Prostate gland (tissue), 2 donors: ENCODE results near the gene PBX3.

Source experiments
- CTCF ChIP-seq, 4 experiments: fragments of 200-600 bp in 2 of 4; fragments of 450-650 bp in 2 of 4; sonication (generic) in 2 of 4; IDR thresholded peaks; 1 replicate in 3 of 4; 2 replicates in 1 of 4; pipeline ENCODE4 v1.5.1; 2016 to 2019; ENCODE audit warnings: antibody characterized with exemption in 4 of 4, mild to moderate bottlenecking in 2 of 4, moderate library complexity in 2 of 4
- POLR2A ChIP-seq: fragments of 450-650 bp; IDR thresholded peaks from one replicate; pipeline ENCODE4 v1.6.1; 2016; ENCODE audit warnings: antibody characterized with exemption, mild to moderate bottlenecking
- POLR2AphosphoS5 ChIP-seq: sonication (generic); formaldehyde crosslinking; IDR thresholded peaks from one replicate; pipeline ENCODE4 v1.6.1; 2017; ENCODE audit warnings: antibody characterized with exemption

- TF ChIP-seq CTCF (IDR thresholded peaks at IDR 0.05) (no peak), POLR2A (no peak), POLR2AphosphoS5 (no peak)
Observed at GRCh38 chr9:125726456-125727132, 20.6 kb upstream of the PBX3 start.
